OCI-M1 (cell line): Measurements from ENCODE around the gene ATP2B3.

Experiments
- DNase-seq: peaks from one replicate; lab custom pipeline; 2025; lab: John Stamatoyannopoulos, UW

ATP2B3 gene

DNA sequence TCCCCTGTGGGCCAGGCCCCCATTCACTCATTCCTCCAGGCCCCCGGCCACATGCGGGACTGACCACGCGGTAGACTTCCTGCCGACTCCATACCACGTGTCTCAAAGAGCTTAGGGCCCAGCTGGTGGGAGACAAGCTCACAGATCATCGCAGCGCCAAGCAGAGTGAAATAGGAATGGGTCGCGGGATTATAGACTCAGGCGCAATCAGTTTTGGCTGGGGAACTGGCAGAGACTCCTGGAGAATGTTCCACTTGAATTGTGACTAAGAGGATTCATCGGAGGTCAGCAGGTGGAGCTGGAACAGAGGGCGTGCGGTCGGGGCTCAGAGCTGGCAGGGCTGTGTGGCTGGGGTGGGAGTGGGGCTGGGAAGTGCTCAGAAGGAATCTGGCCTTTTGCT lies 15.6 kb downstream of the ATP2B3 start:
- DNase-seq, result no peak

GRCh38 chrX:153537080-153537479 lies 19.6 kb downstream of the ATP2B3 start:
- no peak for DNase-seq

DNA sequence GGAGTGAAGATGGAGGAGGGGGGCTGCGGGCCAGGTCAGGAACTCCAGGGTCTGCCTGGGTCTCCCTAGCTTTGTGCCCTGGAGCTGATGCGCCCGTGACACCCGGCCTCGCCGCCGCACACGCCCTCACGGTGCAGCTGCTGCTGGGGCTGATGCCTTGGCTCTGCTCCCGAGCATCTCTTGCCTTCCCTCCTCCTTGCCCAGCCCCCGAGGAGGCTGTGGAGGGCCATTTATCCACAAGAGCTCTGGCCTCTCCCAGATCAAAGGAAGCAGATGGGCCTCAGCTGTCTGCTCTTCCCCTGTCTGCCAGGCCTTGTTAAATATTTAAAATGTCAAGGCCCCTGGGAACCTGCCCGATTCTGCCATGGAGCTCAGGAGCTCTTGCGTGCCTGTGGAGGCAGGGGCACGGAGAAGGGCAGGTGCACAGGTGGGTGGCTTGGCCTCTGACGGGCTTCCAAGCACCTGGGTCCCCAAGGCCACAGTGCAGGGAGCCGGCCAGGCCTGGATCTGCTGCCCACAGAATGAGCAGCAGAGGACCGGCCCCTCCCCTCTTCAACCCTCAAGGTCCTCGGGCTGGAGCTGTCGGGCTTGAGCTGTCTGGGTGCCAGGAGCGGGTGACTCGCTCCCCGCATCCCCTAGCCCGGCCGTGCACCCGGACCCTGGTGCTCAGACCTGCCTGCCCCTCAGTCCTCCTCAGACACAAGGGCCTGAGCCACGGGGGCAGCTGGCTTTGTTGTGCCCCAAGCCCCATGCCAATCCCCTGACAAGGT lies 20.3 kb downstream of the ATP2B3 start:
- no peak for DNase-seq

- DNase-seq, result no peak
Observed at GRCh38 chrX:153538424-153538823, 21.0 kb downstream of the ATP2B3 start.

- peak; percentile 74 for DNase-seq
Observed at GRCh38 chrX:153539171-153539978, 21.9 kb downstream of the ATP2B3 start.

GRCh38 chrX:153539979-153540358 lies 22.5 kb downstream of the ATP2B3 start:
- DNase-seq, result no peak

DNA sequence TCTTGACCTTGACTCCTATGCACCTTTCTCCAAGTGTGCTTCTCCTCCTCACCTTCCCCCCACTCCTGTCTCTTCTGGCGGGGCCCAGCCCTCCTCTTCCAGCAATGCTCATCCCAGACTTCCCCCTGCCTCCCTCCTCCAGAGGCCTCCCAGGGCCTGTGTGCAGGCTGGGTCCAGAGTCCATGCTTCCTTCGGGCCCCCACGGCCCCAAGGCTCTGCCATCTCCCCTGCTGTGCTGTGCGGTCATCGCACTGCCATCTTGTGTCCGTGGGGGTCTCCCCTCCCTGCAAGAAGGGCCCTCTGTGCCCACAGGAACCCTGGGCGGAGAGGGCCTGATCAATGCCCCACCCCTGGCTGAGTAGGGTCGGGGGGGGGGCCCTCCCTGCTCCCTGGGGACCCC lies 27.3 kb downstream of the ATP2B3 start:
- DNase-seq, result no peak

- no peak for DNase-seq
Observed at GRCh38 chrX:153546386-153546785, 28.9 kb downstream of the ATP2B3 start.

DNA sequence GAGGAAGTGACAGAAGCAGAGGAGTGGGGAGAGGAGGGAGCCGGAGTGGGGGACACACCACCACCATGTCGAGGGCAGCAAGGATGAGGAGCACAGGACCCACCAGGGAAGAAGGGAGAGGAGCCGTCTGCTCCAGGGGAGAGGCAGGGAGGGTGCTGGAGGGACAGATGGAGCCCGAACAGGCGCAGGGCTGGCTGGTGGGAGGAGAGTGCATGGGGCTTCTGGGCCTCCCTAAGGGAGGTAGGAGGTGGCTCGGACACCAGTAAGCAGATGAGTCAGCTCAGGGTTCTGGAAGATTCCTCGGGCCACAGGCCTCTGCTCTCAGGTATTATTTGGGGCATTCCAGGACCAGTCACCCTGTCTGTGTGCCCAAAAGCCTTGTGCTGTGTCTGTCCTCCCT lies 29.8 kb downstream of the ATP2B3 start:
- DNase-seq, result no peak

GRCh38 chrX:153549231-153549630 lies 31.8 kb downstream of the ATP2B3 start:
- no peak for DNase-seq

- no peak for DNase-seq
Observed at GRCh38 chrX:153549807-153550206, 32.4 kb downstream of the ATP2B3 start.

DNA sequence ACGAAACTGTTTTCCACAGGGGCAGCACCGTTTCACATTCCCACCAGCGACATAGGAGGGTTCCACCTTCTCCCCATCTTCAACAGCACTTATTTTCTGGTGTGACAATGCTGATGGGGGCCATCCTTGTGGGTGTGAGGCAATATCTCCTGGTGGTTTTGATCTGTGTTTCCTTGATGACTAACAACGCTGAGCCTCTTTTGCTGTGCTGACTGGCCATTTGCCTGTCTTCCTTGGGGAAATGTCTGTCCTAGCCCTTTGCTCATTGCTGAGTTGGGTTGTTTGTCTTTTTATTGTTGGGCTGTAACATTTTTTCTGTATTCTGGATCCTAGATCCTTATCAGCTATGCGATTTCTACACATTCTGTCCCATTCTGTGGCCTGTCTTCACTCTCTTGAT lies 33.7 kb downstream of the ATP2B3 start:
- DNase-seq, result no peak

- DNase-seq, result peak; percentile 60
Observed at GRCh38 chrX:153554519-153555167, 37.2 kb downstream of the ATP2B3 start.

DNA sequence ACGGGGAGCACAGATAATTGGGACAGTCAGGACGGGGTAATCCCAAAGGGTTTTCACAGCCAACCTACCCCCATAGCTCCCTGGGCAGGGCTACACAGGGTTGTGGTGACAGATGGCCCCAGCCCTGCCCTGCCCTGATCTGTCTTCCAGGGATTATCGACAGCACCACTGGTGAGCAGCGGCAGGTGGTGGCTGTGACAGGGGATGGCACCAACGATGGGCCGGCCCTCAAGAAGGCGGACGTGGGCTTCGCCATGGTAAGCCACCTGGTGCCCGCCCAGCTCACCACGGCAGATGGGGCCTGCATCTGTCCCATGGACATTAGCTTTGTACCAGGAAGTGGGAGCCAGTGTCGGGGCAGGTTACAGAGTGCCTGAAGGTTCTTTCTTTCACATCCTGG lies 39.3 kb downstream of the ATP2B3 start:
- no peak for DNase-seq

DNA sequence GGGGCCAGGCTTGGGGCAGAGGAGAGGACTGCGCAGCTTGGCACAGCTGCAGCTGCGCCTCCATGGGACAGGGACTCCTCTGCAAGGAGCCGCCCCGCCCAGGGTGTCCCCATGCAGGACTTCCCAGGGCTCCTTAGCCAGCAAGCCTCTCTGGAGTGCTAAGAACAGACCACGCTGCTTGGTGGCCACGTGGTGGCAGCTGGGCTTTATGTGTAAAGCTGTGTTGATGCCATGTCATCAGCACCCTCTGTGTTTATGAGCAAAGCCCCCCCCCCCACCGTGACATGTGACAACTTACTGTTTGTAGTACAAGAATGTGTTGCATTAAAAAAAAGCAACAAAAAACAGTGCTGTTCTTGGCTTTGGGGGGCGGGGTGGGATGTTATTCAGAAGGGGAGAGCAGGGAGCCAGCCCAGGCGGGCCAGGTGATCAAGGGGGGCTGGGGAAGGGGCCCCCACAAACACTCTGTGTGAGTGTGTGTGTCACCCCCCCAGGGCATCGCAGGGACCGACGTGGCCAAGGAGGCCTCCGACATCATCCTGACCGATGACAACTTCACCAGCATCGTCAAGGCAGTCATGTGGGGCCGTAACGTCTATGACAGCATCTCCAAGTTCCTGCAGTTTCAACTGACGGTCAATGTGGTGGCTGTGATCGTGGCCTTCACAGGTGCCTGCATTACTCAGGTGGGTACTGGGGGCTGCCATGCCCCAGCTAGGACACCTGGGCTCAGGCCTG lies 40.3 kb downstream of the ATP2B3 start:
- peak; percentile 17 for DNase-seq

DNA sequence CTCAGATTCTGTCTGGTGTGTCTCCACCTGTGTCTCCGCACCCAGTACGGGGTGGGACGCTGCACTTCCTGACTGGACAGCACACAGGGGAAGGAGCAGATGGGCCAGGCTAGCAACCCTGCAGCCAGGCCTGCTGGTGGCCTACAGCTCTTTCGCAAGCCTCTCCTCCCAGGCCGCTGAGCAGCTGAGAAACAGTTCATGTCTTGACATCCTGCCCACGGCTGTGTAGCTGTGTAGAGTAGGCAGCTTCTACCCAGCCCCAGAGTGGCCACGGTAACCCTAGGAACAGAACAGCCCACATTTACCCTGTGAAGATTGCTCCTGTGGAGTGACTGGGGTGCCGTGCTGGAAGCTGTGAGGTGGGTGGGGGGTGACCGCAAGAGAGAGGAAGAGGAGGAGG lies 42.6 kb downstream of the ATP2B3 start:
- no peak for DNase-seq

DNA sequence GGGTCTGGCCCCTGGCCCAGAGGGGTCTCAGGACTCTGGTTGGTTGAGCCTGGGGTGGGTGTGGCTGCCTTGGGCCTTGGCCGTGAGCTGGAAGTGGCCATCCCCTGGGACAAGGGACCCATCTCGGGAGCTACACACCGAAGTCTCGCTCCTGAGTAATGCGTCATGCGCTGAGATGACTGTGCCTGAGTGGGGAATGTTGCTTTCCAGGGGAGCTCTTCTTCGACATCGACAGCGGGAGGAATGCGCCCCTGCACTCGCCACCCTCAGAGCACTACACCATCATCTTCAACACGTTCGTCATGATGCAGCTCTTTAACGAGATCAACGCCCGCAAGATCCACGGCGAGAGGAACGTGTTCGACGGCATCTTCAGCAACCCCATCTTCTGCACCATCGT lies 43.0 kb downstream of the ATP2B3 start:
- no peak for DNase-seq

DNA sequence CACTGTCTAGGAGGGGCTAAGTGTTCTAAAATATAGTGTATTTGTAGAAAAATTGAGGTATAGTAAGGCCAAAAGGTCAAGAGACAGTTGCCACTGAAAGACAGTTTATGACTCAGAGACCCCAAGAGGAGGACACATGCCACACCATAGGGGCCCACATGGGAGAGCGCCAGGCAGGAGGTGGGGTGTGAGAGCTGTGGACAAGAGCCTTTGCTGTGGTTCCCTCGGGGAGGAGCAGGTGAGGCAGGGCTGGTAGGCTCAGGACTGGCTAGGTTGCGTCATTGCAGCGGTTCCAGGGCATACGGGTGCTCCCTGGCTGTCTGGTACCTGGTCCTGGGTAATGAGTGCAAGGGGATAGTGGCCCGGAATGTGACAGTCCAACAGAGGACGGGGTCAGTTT lies 43.9 kb downstream of the ATP2B3 start:
- no peak for DNase-seq

DNA sequence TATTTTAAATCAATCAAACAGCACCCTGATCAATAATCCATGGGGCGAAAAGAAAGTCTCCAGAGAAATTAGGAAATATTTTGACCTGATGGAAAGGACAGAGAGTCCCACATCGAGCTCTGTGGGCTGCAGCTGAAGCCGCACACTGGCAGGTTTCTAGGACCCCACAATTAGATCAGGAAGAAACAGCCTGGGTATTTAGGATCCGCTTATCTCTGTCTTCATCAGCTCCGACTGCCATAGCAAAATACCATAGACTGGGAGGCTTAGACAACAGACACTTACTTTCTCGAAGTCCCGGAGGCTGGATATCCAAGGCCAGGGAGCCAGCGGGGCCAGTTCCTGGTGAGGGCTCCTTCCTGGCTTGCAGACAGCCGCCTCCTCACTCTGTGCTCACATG lies 45.1 kb downstream of the ATP2B3 start:
- no peak for DNase-seq

DNA sequence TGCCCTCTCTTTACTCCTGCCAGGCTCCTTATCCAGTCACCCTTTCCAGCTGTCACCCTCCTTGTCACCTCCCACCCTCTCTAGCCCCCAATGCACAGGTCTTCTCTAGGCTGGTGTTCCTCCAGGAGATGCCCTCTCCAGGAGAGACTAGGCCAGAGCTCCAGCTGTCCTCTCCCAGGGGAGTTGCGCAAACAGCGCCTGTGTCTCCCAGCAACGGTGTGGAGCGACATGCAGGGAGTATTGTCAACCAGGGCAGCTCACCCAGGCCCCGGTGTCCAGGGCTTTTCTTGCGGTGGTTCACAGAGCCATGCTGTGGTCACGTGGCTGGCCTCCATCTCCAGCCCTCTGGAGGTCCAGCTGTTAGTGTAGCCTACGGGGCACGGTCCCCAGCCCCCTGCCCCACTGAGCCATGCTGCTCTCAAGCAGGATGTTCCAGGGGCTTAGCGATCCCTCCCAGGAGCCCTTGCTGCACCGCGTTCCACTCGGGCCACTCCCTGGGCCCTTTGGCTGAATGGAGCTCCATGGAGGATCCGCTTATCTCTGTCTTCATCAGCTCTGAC lies 46.7 kb downstream of the ATP2B3 start:
- no peak for DNase-seq

GRCh38 chrX:153565996-153566580 lies 48.6 kb downstream of the ATP2B3 start:
- no peak for DNase-seq
